ENCODE results near the gene CRHR2. TPM values are rescaled to one million over a fixed set of nuclear protein-coding genes. Genes with fewer than 3 reads are reported as not detected.

Gene CRHR2
- total RNA-seq, 1 experiment from 2014 or later = not detected

DNA sequence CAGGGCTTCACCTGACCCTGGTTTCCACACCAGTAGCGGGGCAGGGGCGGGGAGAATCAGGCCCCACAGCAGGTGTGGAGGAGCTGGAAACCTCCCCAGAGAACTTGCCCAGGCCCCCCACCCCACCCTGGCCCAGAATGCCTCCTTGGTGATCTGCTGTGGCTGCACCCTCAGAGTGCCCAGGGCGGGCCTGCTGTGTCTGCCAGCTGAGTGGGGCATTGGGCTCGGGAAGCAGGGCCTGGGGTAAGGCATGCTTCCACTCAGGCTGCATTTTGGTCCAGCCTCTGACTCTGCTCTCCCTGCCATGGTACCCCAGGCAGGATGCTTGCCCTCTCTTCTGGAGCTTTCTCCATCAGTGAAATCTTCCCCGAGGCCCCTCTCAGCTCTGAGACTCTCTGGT lies 1.1 kb upstream of the CRHR2 start:
- TF ChIP-seq CTCF (IDR thresholded peaks at IDR 0.05; ENCODE audit: insufficient read depth in 1 of 2, low read depth in 1 of 2, low read length in 1 of 2, severe bottlenecking in 1 of 2, unreplicated experiment in 1 of 2) = no peak

GRCh38 chr7:30681815-30682211 lies 443 bp downstream of the CRHR2 start:
- TF ChIP-seq CTCF (IDR thresholded peaks at IDR 0.05; ENCODE audit: insufficient read depth in 1 of 2, low read depth in 1 of 2, low read length in 1 of 2, severe bottlenecking in 1 of 2, unreplicated experiment in 1 of 2) = no peak
- Mint-ChIP-seq H3K4me1 (ENCODE audit: low read depth, unreplicated experiment) (peaks cover 6% of the 10 kb centered on the region), H3K36me3 (ENCODE audit: insufficient read depth, unreplicated experiment) (no peaks in the 10 kb centered on the region), H3K4me3 (ENCODE audit: unreplicated experiment) (no peak overlapping the region), H3K27me3 (ENCODE audit: insufficient read depth, unreplicated experiment) (peaks cover 11% of the 10 kb centered on the region), H3K27ac (ENCODE audit: unreplicated experiment) (no peak overlapping the region), H3K9me3 (ENCODE audit: unreplicated experiment) (no peaks in the 10 kb centered on the region)
- Histone ChIP-seq H3K4me3 (ENCODE audit: low read depth, low read length) (no peak overlapping the region), H3K9me3 (no peaks in the 10 kb centered on the region), H3K27me3 (replicated peaks; ENCODE audit: control insufficient read depth, insufficient read depth, low read length) (no peaks in the 10 kb centered on the region), H3K36me3 (ENCODE audit: control insufficient read depth, insufficient read depth, low read length) (no peaks in the 10 kb centered on the region), H3K4me1 (peaks cover 9% of the 10 kb centered on the region; the same call in 1 of the 2 replicates)
- no peak for DNase-seq
- BruUV-seq (replicated peaks) = no TSS peak
- CTCF ChIA-PET = no interaction called here
- POLR2A ChIA-PET = no interaction called here
- intact Hi-C loops (cut with micrococcal nuclease; ENCODE audit: unreplicated experiment) = loop anchor here (5.0 kb wide), 1 partner anchor 60 kb away; no protein-coding TSS in a partner anchor

More for the DNA sequence above, 1.1 kb upstream of the CRHR2 start:
- Histone ChIP-seq H3K9me3 (no peaks in the 10 kb centered on the region), H3K4me1 (peaks cover 9% of the 10 kb centered on the region; the same call in 1 of the 2 replicates), H3K4me3 (ENCODE audit: low read depth, low read length) (no peak overlapping the region), H3K36me3 (ENCODE audit: control insufficient read depth, insufficient read depth, low read length) (no peaks in the 10 kb centered on the region), H3K27me3 (replicated peaks; ENCODE audit: control insufficient read depth, insufficient read depth, low read length) (no peaks in the 10 kb centered on the region)
- Mint-ChIP-seq H3K36me3 (ENCODE audit: insufficient read depth, unreplicated experiment) (no peaks in the 10 kb centered on the region), H3K9me3 (ENCODE audit: unreplicated experiment) (no peaks in the 10 kb centered on the region), H3K4me1 (ENCODE audit: low read depth, unreplicated experiment) (peaks cover 6% of the 10 kb centered on the region), H3K4me3 (ENCODE audit: unreplicated experiment) (no peak overlapping the region), H3K27me3 (ENCODE audit: insufficient read depth, unreplicated experiment) (peaks cover 7% of the 10 kb centered on the region), H3K27ac (ENCODE audit: unreplicated experiment) (no peak overlapping the region)
- POLR2A ChIA-PET = no interaction called here
- intact Hi-C loops (cut with micrococcal nuclease; ENCODE audit: unreplicated experiment) = loop anchor here (5.0 kb wide), 1 partner anchor 59 kb away; no protein-coding TSS in a partner anchor
- CTCF ChIA-PET = no interaction called here
- DNase-seq = no peak
- BruUV-seq (replicated peaks) = no TSS peak

DNA sequence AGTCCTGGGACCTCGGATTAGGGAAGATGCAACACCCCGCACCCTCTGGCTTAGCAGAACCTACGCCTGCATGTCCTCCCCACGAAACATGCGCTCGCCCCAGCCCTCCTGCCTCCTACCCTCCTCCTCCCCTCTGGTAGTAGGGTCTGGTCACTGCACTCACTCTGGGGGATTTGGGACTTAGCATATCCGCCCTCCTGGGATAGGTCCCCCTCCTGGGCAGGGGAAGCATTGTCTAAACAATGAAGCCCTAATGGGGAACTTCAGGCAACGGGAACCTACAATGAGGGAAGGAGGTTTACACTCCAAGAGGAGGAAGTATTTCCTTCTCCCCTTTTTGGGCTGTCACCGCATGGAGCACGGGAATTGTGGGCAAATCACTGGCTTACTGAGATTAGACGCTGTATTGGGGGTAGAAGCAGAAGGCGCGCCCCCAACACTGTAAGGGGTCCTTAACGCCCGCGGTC lies 892 bp downstream of the CRHR2 start:
- H3K4me1 ChIP-seq = peaks cover 9% of the 10 kb centered on the region; the same call in 1 of the 2 replicates
- H3K4me1 Mint-ChIP-seq (ENCODE audit: low read depth, unreplicated experiment) = peaks cover 6% of the 10 kb centered on the region
- POLR2A ChIA-PET = no interaction called here
- peaks cover 13% of the 10 kb centered on the region for H3K27me3 Mint-ChIP-seq (ENCODE audit: insufficient read depth, unreplicated experiment)
- CTCF ChIA-PET = no interaction called here
- H3K4me3 ChIP-seq (ENCODE audit: low read depth, low read length) = no peak overlapping the region
- H3K27ac Mint-ChIP-seq (ENCODE audit: unreplicated experiment) = no peak overlapping the region
- no peaks in the 10 kb centered on the region for H3K36me3 ChIP-seq (ENCODE audit: control insufficient read depth, insufficient read depth, low read length)
- intact Hi-C loops (cut with micrococcal nuclease; ENCODE audit: unreplicated experiment) = loop anchor here (5.0 kb wide), 1 partner anchor 61 kb away; no protein-coding TSS in a partner anchor
- H3K9me3 ChIP-seq = no peaks in the 10 kb centered on the region
- H3K4me3 Mint-ChIP-seq (ENCODE audit: unreplicated experiment) = no peak overlapping the region
- DNase-seq = no peak
- H3K36me3 Mint-ChIP-seq (ENCODE audit: insufficient read depth, unreplicated experiment) = no peaks in the 10 kb centered on the region
- no peaks in the 10 kb centered on the region for H3K27me3 ChIP-seq (replicated peaks; ENCODE audit: control insufficient read depth, insufficient read depth, low read length)
- no peak for TF ChIP-seq CTCF (IDR thresholded peaks at IDR 0.05; ENCODE audit: insufficient read depth in 1 of 2, low read depth in 1 of 2, low read length in 1 of 2, severe bottlenecking in 1 of 2, unreplicated experiment in 1 of 2)
- BruUV-seq (replicated peaks) = no TSS peak
- H3K9me3 Mint-ChIP-seq (ENCODE audit: unreplicated experiment) = no peaks in the 10 kb centered on the region

All from Caco-2 (cell line).